AG20443 (cell line): ENCODE data around the gene ZSCAN31.
A peak's percentile ranks its signal among the peaks of the same experiment; 100 is the strongest.
"Not testable (repeated sequence)": the region's sequence is repeated elsewhere in the genome, so short reads cannot be mapped to it uniquely, and the experiment has no call there.

Source experiments
- DNase-seq: peaks from one replicate; pipeline ENCODE4 v3.0.0; 2012; ENCODE audit warnings: low spot score, mixed read lengths

ZSCAN31 gene

DNA sequence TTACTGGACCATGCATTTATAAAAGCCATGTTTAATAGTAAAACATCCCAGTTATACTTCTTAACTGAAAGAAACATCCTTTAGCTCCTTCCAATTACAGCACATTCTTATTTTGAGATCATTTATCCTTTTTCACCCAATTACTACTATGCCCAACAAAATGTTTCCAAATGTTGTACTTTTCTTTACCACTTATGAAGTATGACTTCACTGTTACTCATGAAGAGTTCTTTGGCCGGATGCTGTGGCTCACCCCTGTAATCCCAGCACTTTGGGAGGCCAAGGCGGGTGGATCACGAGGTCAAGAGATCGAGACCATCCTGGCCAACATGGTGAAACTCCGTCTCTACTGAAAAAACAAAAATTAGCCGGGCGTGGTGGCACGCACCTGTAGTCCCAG lies 18.1 kb downstream of the ZSCAN31 start:
- not testable (repeated sequence) for DNase-seq

GRCh38 chr6:28315628-28316027 lies 20.3 kb downstream of the ZSCAN31 start:
- no peak for DNase-seq

GRCh38 chr6:28312939-28313338 lies 23.0 kb downstream of the ZSCAN31 start:
- no peak for DNase-seq

GRCh38 chr6:28311139-28311823 lies 24.7 kb downstream of the ZSCAN31 start:
- no peak for DNase-seq

DNA sequence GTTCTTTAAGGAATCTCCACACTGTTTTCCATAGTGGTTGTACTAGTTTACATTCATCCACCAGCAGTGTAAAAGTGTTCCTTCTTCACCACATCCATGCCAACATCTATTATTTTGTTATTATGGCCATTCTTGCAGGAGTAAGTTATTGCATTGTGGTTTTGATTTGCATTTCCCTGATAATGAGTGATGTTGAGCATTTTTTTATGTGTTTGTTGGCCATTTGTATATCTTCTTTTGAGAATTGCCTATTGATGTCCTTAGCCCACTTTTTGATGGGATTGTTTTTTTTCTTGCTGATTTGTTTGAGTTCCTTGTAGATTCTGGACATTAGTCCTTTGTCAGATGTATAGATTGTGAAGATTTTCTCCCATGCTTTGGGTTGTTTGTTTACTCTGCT lies 29.6 kb downstream of the ZSCAN31 start:
- DNase-seq = not testable (repeated sequence)

DNA sequence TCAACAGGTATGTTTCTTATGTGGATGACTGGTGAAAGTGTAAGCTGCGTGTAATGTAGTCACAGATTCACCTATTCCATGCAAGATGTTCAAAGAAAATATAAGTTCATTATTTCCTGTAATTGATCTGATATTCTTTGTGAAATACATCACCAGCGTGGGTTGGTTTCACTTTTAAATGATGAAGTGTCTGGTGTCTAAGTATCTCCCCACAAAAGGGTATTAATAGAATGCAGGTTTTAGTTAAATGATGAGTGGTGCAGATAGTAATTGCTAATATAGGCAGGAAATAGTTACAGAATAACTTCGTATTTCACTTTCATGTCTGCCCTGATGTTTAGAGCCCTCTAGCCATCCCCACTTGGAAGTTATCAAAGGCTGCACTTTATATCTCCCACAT lies 32.4 kb downstream of the ZSCAN31 start:
- no peak for DNase-seq

GRCh38 chr6:28296520-28297060 lies 39.4 kb downstream of the ZSCAN31 start:
- DNase-seq = no peak

GRCh38 chr6:28295326-28295725 lies 40.6 kb downstream of the ZSCAN31 start:
- DNase-seq = no peak

GRCh38 chr6:28291573-28291972 lies 44.4 kb downstream of the ZSCAN31 start:
- DNase-seq = no peak

- DNase-seq = no peak
These were observed 53.0 kb downstream of the ZSCAN31 start for GRCh38 chr6:28282926-28283325.

GRCh38 chr6:28281288-28282064 lies 54.5 kb downstream of the ZSCAN31 start, which contains the start of gene PGBD1:
TSS of gene PGBD1 (plus strand) at chr6:28281572. CDS start at chr6:28283814, 2,242 bp downstream.
- DNase-seq = peak; percentile 91

GRCh38 chr6:28280595-28281287 lies 55.2 kb downstream of the ZSCAN31 start:
- DNase-seq = no peak

DNA sequence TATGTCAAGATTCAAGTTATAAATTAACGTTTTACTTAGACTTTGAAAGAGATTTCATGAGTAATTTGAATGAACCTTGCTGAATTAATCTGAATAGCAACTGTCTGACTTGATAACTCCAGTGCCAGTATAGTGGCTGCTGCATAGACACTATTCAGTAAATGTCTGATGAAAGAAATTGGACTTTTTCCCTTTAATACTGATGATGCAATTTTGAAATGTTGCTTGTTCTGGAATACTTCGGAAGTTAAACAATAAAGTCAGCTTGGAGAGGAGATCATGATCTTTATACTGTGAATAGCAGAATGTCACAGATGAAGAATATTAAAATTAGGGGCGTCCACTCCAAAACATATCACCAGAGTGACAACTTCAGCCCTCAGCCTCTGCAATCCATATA lies 58.2 kb downstream of the ZSCAN31 start:
- DNase-seq = no peak

DNA sequence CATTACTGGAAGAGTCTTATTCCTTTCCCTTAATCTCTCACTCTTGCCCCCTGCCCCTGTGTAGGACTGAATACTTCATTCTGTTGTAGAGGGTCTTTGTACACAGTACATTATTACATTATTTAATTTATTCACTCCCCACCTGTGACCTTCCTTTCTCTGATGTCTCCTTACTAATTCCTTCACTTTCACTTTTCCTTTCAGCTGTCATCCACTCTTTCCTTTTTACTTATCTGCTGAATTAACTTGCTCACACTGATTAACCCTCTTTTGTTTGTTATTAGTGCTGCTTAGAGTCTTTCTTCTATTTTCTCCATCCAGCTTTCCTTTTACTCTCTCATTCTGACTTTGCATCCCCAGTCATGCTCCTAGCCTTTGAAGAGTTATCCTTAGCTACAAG lies 61.1 kb downstream of the ZSCAN31 start:
- no peak for DNase-seq
